K562 (cell line): ENCODE results near the gene MRPL42. TPM values are rescaled to one million over a fixed set of nuclear protein-coding genes. Genes with fewer than 3 reads are reported as not detected.
A peak's percentile ranks its signal among the peaks of the same experiment; 100 is the strongest.

Source experiments
- CBX5 ChIP-seq: IDR thresholded peaks from 2 replicates; pipeline ENCODE4 v1.6.1; 2014; ENCODE audit warnings: low read depth, borderline replicate concordance
- EP300 ChIP-seq: IDR thresholded peaks from 2 replicates; pipeline ENCODE4 v1.6.1; 2012; ENCODE audit warnings: low read length, improper control_type of control experiment
- HDAC2 ChIP-seq: fragments of 450-650 bp; IDR thresholded peaks from 2 replicates; pipeline ENCODE4 v1.6.1; 2016; ENCODE audit warnings: mild to moderate bottlenecking
- HNRNPH1 ChIP-seq: fragments of 200-400 bp; formaldehyde crosslinking; optimal IDR thresholded peaks from 2 replicates; pipeline ENCODE3; 2017; ENCODE audit warnings: low read depth, mild to moderate bottlenecking, low read length, moderate library complexity
- MEIS2 ChIP-seq: fragments of 450-650 bp; IDR thresholded peaks from 2 replicates; pipeline ENCODE4 v1.6.1; 2014; ENCODE audit warnings: mild to moderate bottlenecking; ENCODE audit not compliant: partially characterized antibody
- MTA3 ChIP-seq: fragments of 450-650 bp; formaldehyde crosslinking; IDR thresholded peaks from 2 replicates; pipeline ENCODE4 v1.6.1; 2017; ENCODE audit warnings: mild to moderate bottlenecking, borderline replicate concordance
- NBN ChIP-seq: fragments of 450-650 bp; IDR thresholded peaks from 2 replicates; pipeline ENCODE4 v1.6.1; 2016; ENCODE audit warnings: low read depth, mild to moderate bottlenecking
- NUFIP1 ChIP-seq: fragments of 450-650 bp; IDR thresholded peaks from 2 replicates; pipeline ENCODE4 v1.6.1; 2018; ENCODE audit not compliant: partially characterized antibody
- TBP ChIP-seq: optimal IDR thresholded peaks from 2 replicates; pipeline ENCODE3; 2011; ENCODE audit warnings: low read depth, low read length, improper control_type of control experiment
- ZNF146 ChIP-seq: IDR thresholded peaks from one replicate; pipeline ENCODE4 v1.6.1; 2018; ENCODE audit warnings: missing compliant biosample characterization; ENCODE audit not compliant: unreplicated experiment
- ZNF24 ChIP-seq: fragments of 450-650 bp; IDR thresholded peaks from 2 replicates; pipeline ENCODE4 v1.6.1; 2016
- polyA plus RNA-seq, 8 experiments: library from polyadenylated mRNA; depleted of rRNA in 4 of 8; stranded (reverse) in 5 of 8; unstranded in 3 of 8; fragments of >200 nt; fragmentation: Nextera tagmentation in 2 of 8; fragmentation: Illumina TruSeq in 1 of 8; extraction: Ambion mirVana in 2 of 8; extraction: Trizol in 1 of 8; gene quantifications; 2 replicates each; pipeline versions ENCODE4 v1.2.1 to v1.2.3, GENCODE V29; 2011 to 2014; ENCODE audit warnings: inconsistent platforms in 1 of 8, missing spikeins in 1 of 8
- total RNA-seq, 7 experiments: library from RNA; depleted of rRNA in 6 of 7; stranded (reverse); fragments of >200 nt in 6 of 7; fragmentation: Illumina TruSeq in 2 of 7; extraction: Trizol in 2 of 7; gene quantifications; 2 replicates each; pipeline versions ENCODE4 v1.2.1 to v1.2.3, GENCODE V29; 2011 to 2021; ENCODE audit warnings: low replicate concordance in 1 of 7
- TF ChIP-seq, protein P1 (sequence below): sonication (generic); formaldehyde crosslinking; IDR thresholded peaks from 2 replicates; pipeline ENCODE4 v1.8.0; 2022; ENCODE audit warnings: missing genetic modification reagents, mild to moderate bottlenecking, moderate library complexity, borderline replicate concordance
- TF ChIP-seq, protein P2 (sequence below): fragments of 450-650 bp; formaldehyde crosslinking; IDR thresholded peaks from 2 replicates; pipeline ENCODE4 v1.4.0; 2020; ENCODE audit warnings: mild to moderate bottlenecking, mixed read lengths
- TF ChIP-seq, protein P3 (sequence below): fragments of 200-800 bp; sonication (Bioruptor generic); IDR thresholded peaks from 2 replicates; pipeline ENCODE4 v1.6.1; 2017; ENCODE audit warnings: missing genetic modification characterization, missing compliant biosample characterization
- TF ChIP-seq, protein P4 (sequence below): fragments of 450-650 bp; IDR thresholded peaks from 2 replicates; pipeline ENCODE4 v1.7.1; 2018; ENCODE audit warnings: mild to moderate bottlenecking, low read depth; ENCODE audit not compliant: partially characterized antibody
- TF ChIP-seq, protein P5 (sequence below), 2 experiments: IDR thresholded peaks; 2 replicates each; pipeline ENCODE4 v1.6.1; 2012; ENCODE audit warnings: improper control_type of control experiment in 2 of 2, low read depth in 2 of 2, low read length in 2 of 2, borderline replicate concordance in 1 of 2

MRPL42 gene
- total and polyA plus RNA-seq, 9 of the 15 experiments (the other 6 are each of a cell fraction or from before 2014, with no cell fraction given): 104 to 806 (median 218) TPM

DNA sequence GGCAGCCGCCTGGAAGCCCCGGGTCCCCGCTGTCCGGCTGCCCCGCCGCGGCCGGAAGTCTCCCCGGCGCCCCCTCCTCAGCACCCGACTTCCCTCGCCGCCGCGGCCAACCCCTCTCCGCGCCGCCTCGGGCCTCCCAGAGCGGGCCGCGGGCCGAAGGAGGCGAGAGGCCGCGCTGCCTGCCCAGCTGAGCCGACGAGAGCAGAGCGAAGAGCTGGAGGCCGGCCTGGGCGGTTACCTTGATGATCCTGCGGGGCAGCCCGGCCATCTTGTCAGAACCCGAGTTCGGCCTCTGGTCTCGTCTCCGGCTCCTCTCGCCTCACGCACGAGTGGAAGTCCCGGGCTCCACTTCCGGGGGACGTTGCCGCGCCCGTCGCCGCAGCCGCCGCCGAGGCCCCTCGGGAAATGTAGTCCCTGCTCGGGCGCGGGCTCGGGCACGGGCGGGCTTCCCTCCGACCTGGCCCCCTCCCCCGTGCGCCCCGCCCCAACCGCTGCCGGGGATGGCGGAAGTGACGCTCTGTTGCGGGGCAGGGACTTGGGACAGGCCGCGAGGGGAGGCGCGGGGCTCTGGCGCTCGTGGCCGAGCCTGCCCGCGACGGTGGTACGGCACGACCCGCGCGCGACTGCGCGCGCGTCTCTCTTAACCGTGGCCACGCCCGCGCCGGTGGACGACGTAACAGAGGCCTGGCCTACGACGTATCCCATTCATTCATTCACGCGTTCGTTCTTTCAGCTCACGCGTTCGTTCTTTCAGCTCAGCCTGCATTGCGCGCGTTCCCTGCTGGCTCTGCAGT, 25.5 kb upstream of the MRPL42 start, which contains the start of gene UBE2N (continued):
- TF ChIP-seq, protein P1, sequence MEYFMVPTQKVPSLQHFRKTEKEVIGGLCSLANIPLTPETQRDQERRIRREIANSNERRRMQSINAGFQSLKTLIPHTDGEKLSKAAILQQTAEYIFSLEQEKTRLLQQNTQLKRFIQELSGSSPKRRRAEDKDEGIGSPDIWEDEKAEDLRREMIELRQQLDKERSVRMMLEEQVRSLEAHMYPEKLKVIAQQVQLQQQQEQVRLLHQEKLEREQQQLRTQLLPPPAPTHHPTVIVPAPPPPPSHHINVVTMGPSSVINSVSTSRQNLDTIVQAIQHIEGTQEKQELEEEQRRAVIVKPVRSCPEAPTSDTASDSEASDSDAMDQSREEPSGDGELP (CRISPR knock-in tag): peak; percentile 54; the same call in 1 of the 2 replicates
- TF ChIP-seq, protein P2, sequence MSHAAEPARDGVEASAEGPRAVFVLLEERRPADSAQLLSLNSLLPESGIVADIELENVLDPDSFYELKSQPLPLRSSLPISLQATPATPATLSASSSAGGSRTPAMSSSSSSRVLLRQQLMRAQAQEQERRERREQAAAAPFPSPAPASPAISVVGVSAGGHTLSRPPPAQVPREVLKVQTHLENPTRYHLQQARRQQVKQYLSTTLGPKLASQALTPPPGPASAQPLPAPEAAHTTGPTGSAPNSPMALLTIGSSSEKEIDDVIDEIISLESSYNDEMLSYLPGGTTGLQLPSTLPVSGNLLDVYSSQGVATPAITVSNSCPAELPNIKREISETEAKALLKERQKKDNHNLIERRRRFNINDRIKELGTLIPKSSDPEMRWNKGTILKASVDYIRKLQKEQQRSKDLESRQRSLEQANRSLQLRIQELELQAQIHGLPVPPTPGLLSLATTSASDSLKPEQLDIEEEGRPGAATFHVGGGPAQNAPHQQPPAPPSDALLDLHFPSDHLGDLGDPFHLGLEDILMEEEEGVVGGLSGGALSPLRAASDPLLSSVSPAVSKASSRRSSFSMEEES (CRISPR knock-in tag): no peak
- TF ChIP-seq, protein P3, sequence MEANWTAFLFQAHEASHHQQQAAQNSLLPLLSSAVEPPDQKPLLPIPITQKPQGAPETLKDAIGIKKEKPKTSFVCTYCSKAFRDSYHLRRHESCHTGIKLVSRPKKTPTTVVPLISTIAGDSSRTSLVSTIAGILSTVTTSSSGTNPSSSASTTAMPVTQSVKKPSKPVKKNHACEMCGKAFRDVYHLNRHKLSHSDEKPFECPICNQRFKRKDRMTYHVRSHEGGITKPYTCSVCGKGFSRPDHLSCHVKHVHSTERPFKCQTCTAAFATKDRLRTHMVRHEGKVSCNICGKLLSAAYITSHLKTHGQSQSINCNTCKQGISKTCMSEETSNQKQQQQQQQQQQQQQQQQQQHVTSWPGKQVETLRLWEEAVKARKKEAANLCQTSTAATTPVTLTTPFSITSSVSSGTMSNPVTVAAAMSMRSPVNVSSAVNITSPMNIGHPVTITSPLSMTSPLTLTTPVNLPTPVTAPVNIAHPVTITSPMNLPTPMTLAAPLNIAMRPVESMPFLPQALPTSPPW (CRISPR knock-in tag): peak; percentile 98
- TF ChIP-seq CBX5 (no peak), MEIS2 (peak; percentile 53), NUFIP1 (no peak), NBN (0 out of 2 replicates have a peak, but pooled peaks have one; percentile 46), HDAC2 (peak; percentile 63; the same call in 1 of the 2 replicates), ZNF146 (CRISPR knock-in tag) (peak; percentile 5), TBP (peak; percentile 80), EP300 (peak; percentile 31), HNRNPH1 (no peak), MTA3 (peak; percentile 89), ZNF24 (peak; percentile 100)
- TF ChIP-seq, protein P4, sequence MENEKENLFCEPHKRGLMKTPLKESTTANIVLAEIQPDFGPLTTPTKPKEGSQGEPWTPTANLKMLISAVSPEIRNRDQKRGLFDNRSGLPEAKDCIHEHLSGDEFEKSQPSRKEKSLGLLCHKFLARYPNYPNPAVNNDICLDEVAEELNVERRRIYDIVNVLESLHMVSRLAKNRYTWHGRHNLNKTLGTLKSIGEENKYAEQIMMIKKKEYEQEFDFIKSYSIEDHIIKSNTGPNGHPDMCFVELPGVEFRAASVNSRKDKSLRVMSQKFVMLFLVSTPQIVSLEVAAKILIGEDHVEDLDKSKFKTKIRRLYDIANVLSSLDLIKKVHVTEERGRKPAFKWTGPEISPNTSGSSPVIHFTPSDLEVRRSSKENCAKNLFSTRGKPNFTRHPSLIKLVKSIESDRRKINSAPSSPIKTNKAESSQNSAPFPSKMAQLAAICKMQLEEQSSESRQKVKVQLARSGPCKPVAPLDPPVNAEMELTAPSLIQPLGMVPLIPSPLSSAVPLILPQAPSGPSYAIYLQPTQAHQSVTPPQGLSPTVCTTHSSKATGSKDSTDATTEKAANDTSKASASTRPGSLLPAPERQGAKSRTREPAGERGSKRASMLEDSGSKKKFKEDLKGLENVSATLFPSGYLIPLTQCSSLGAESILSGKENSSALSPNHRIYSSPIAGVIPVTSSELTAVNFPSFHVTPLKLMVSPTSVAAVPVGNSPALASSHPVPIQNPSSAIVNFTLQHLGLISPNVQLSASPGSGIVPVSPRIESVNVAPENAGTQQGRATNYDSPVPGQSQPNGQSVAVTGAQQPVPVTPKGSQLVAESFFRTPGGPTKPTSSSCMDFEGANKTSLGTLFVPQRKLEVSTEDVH: peak; percentile 65
- TF ChIP-seq, protein P5, sequence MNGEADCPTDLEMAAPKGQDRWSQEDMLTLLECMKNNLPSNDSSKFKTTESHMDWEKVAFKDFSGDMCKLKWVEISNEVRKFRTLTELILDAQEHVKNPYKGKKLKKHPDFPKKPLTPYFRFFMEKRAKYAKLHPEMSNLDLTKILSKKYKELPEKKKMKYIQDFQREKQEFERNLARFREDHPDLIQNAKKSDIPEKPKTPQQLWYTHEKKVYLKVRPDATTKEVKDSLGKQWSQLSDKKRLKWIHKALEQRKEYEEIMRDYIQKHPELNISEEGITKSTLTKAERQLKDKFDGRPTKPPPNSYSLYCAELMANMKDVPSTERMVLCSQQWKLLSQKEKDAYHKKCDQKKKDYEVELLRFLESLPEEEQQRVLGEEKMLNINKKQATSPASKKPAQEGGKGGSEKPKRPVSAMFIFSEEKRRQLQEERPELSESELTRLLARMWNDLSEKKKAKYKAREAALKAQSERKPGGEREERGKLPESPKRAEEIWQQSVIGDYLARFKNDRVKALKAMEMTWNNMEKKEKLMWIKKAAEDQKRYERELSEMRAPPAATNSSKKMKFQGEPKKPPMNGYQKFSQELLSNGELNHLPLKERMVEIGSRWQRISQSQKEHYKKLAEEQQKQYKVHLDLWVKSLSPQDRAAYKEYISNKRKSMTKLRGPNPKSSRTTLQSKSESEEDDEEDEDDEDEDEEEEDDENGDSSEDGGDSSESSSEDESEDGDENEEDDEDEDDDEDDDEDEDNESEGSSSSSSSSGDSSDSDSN (IDR thresholded peaks at IDR 0.05; ENCODE audit: borderline replicate concordance in 1 of 2, low read depth in 2 of 2, low read length in 2 of 2): peak; percentile 10 to 53; a peak in 1 of 4 replicates
